Activated T-helper 1 cell treated with anti-CD3 and anti-CD28 coated beads, Interleukin-2, amount 50 U/mL, for 16 hours (primary cell): ENCODE results near the gene HSPA8.
A peak's percentile ranks its signal among the peaks of the same experiment; 100 is the strongest.
"Not testable (repeated sequence)": the region's sequence is repeated elsewhere in the genome, so short reads cannot be mapped to it uniquely, and the experiment has no call there.

Experiments used
- DNase-seq, 2 donors: peaks; one replicate each; pipeline ENCODE4 v3.0.0-alpha.2; 2020; ENCODE audit warnings: low read depth in 1 of 2, low spot score in 1 of 2

HSPA8 gene

GRCh38 chr11:123061403-123062157 lies at the start of gene HSPA8:
Gene HSPA8 (minus strand): TSS chr11:123062136. CDS start chr11:123061324, 812 bp downstream.
- peak; percentile 29 to 54 for DNase-seq

DNA sequence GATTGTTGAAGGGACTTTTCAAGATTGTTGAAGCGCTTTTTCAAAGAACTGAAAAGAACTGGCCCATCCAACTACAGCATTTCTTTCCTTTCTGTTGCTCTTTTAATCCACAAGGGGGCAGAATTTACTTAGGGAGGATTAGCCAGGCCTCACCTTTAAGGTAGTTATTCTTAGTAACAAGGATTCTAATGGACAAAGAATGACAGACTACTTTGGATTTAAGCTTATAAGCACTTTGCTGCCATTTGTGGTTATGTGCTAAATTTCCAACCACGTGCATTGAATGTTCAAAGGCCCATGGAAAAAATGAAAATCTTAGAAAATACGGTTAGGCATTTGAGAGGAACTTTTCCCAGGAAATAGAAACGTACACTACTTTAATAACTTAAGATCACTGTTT lies 49.5 kb upstream of the HSPA8 start:
- DNase-seq: no peak

- no peak for DNase-seq
Measured at GRCh38 chr11:123110397-123110796, 48.5 kb upstream of the HSPA8 start.

- DNase-seq: no peak
Measured at GRCh38 chr11:123107945-123108495, 46.1 kb upstream of the HSPA8 start.

- DNase-seq: no peak
Measured at GRCh38 chr11:123104697-123105096, 42.8 kb upstream of the HSPA8 start.

- DNase-seq: no peak
Measured at GRCh38 chr11:123103326-123103980, 41.5 kb upstream of the HSPA8 start.

- DNase-seq: no peak
Measured at GRCh38 chr11:123100379-123101085, 38.6 kb upstream of the HSPA8 start.

GRCh38 chr11:123098990-123099389 lies 37.1 kb upstream of the HSPA8 start:
- no peak for DNase-seq

- DNase-seq: no peak
Measured at GRCh38 chr11:123093739-123094138, 31.8 kb upstream of the HSPA8 start.

DNA sequence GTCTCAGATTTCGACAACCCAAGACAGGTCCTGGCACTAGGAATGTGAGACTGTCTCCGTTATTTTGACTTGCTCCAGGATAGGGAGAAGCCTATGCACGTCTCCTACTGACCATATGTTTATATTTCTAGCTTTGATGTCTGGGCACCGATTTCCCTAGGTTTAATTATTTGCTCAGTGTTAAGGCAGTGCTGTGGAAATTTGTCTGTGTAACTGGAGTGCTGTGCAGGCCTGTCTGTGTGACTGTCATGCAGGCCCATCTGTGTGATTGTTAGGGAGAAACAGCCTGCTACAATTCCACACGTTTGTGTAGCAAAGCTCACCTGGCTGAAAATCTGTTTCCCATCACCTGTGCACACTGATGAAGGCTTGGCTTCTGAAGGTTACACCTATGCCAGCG lies 29.6 kb upstream of the HSPA8 start:
- no peak for DNase-seq

- DNase-seq: not testable (repeated sequence)
Measured at GRCh38 chr11:123090168-123090567, 28.2 kb upstream of the HSPA8 start.

DNA sequence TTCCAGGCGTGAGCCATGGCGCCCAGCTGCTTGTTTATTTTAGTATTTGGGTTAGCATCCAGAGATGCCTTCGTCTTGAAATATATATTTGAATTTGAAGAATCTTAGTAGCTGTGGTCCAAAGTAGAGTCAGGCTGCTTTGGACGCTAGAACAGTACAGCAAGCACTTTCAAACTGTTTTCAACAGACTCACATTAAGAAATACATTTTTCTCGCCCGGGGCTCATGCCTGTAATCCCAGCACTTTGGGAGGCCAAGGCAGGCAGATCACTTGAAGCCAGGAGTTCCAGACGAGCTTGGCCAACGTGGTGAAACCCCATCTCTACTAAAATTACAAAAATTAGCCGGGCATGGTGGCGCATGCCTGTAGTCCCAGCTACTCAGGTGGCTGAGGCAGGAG lies 27.0 kb upstream of the HSPA8 start:
- DNase-seq: not testable (repeated sequence)

- not testable (repeated sequence) for DNase-seq
Measured at GRCh38 chr11:123087657-123088056, 25.7 kb upstream of the HSPA8 start.

DNA sequence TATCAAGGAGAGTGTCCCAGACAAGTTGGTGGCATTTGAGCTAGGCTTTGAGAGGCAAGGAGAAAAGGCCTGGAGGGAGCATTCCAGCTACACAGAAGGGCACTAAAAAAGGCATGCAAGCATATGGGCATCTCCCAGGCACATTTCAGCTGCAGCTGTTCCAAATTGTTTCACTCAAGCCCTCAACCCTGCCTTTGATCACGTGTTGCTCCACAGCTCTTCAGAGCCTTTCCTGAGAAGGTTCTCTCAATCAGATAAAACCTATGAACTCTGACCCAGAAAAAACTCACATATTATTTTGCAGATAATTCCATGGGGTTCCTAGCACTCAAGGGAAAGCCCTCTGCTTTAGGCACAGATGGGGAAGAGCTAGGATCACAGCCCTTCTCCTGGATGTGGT lies 24.4 kb upstream of the HSPA8 start:
- DNase-seq: no peak

- DNase-seq: no peak
Measured at GRCh38 chr11:123085497-123085896, 23.6 kb upstream of the HSPA8 start.

DNA sequence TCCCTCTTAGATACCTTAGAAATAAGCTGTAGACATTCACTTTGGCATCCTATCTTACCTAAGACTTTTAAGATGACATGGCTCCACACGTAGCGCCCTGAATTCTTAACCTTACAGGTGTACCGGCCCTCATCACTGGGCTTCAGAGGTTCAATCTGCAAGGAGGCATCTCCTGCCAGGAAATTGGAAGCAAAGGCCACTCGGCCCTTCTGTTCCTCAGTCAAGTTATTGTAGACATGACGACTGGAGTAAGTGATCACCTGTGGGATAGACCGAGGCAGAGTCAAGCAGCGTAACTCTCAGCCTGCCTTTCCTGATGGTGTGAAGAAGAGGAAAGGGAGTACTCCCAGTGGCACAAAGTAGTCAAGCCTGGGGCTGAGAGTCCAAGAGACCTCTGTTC lies 22.5 kb upstream of the HSPA8 start:
- DNase-seq: no peak

GRCh38 chr11:123083623-123084029 lies 21.7 kb upstream of the HSPA8 start:
- DNase-seq: peak; percentile 45 to 54

GRCh38 chr11:123082977-123083376 lies 21.0 kb upstream of the HSPA8 start:
- DNase-seq: no peak

GRCh38 chr11:123080015-123080414 lies 18.1 kb upstream of the HSPA8 start:
- no peak for DNase-seq

- DNase-seq: no peak
Measured at GRCh38 chr11:123076484-123076883, 14.5 kb upstream of the HSPA8 start.

DNA sequence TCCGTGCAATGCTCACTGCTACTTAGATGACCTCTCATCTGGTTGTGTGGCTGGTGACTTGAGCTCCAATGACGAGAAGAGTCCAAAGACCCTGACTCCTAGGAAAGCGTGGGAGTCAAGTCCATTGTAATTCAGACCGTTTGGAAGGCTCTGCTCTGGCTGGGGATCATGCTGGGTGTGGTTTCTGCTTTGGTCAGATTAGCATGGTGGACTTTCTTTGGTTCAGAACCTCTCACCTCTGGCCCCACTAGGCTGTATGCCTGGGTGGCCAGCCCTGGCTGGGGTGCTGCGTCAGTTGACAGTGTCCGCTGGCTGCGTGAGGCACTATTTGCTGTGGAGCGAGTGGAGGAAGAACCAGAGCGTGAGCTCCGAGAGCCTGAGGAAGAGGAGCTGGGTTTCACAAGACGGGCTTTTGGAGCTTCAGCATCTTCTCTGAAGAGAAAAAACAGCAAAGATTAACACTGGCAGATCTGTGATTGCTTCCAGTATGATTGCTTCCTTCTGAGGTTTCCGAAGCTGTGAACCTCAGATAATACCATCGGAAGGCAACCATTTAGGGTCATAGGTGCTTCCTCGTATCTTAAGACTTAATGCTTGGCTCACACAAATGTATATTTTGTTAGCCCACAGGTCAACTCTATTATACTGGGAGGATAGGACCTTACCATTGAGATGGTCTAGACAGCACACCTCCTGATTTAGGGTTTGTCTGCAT lies 11.6 kb upstream of the HSPA8 start:
- no peak for DNase-seq
